K562 (cell line): ENCODE data around the gene METTL14.

ENCODE experiments used
- ATF1 ChIP-seq, 2 experiments: fragments of 450-650 bp in 1 of 2; IDR thresholded peaks; 2 replicates each; pipeline ENCODE4 v1.6.1; 2016; ENCODE audit warnings: missing compliant biosample characterization in 1 of 2, missing genetic modification characterization in 1 of 2
- CHAMP1 ChIP-seq: fragments of 450-650 bp; IDR thresholded peaks from 2 replicates; pipeline ENCODE4 v1.6.1; 2016; ENCODE audit warnings: mild to moderate bottlenecking
- POLR2AphosphoS5 ChIP-seq: IDR thresholded peaks from 2 replicates; pipeline ENCODE4 v1.6.1; 2011; ENCODE audit warnings: mild to moderate bottlenecking, low read depth, low read length, moderate library complexity; ENCODE audit not compliant: control insufficient read depth, insufficient read depth
- POU5F1 ChIP-seq: fragments of 150-350 bp; IDR thresholded peaks from 2 replicates; pipeline ENCODE4 v1.6.1; 2014; ENCODE audit warnings: borderline replicate concordance, low read length, low read depth, mild to moderate bottlenecking; ENCODE audit not compliant: partially characterized antibody
- TOE1 ChIP-seq, 2 experiments: fragments of 450-650 bp in 1 of 2; sonication (generic) in 1 of 2; formaldehyde crosslinking in 1 of 2; IDR thresholded peaks; 2 replicates each; pipeline versions ENCODE4 v1.7.1 to v1.8.0; 2016 to 2022; ENCODE audit warnings: borderline replicate concordance in 2 of 2, mild to moderate bottlenecking in 2 of 2, antibody characterized with exemption in 1 of 2, inconsistent platforms in 1 of 2, low read depth in 1 of 2, missing genetic modification reagents in 1 of 2, moderate library complexity in 1 of 2

- TF ChIP-seq CHAMP1 (no peak), POLR2AphosphoS5 (no peak), ATF1 (CRISPR knock-in tag; IDR thresholded peaks at IDR 0.05) (no peak), ATF1 (tag; IDR thresholded peaks at IDR 0.05) (no peak), TOE1 (IDR thresholded peaks at IDR 0.05; ENCODE audit: borderline replicate concordance) (no peak), TOE1 (CRISPR knock-in tag; IDR thresholded peaks at IDR 0.05; ENCODE audit: borderline replicate concordance, low read depth) (no peak), POU5F1 (no peak)
These were observed 1.7 kb upstream of the METTL14 start for GRCh38 chr4:118683513-118683912.
